GM03348 (cell line): ENCODE results near the gene EXOC6B.
"Not testable (repeated sequence)": the region's sequence is repeated elsewhere in the genome, so short reads cannot be mapped to it uniquely, and the experiment has no call there.

Experiments
- DNase-seq: peaks from one replicate; pipeline ENCODE4 v3.0.0; 2012; ENCODE audit warnings: low spot score

Gene EXOC6B

GRCh38 chr2:72604468-72604867 is 221.4 kb downstream of the EXOC6B start:
- no peak for DNase-seq

- no peak for DNase-seq
Measured at GRCh38 chr2:72603481-72603880, 222.4 kb downstream of the EXOC6B start.

DNA sequence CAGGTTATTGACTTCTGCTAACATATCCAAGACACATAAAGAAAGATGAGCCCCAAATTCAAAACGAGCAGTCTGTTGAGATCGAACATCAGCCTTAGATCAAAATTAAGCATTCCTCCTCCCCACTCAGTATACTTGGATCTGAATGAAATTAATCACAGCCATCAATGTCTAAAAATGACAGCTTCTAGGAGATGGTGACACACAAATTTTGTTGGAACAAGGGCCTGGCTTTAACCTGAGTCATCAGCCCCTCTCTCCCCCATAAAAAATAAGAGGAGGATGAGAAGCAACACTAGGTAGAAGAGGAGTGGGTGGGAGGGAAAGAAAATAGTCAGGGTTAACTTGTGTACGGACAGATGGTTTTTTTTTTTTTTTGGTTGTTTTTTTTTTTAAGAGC is 223.1 kb downstream of the EXOC6B start:
- no peak for DNase-seq

- DNase-seq, result no peak
Measured at GRCh38 chr2:72602095-72602494, 223.7 kb downstream of the EXOC6B start.

DNA sequence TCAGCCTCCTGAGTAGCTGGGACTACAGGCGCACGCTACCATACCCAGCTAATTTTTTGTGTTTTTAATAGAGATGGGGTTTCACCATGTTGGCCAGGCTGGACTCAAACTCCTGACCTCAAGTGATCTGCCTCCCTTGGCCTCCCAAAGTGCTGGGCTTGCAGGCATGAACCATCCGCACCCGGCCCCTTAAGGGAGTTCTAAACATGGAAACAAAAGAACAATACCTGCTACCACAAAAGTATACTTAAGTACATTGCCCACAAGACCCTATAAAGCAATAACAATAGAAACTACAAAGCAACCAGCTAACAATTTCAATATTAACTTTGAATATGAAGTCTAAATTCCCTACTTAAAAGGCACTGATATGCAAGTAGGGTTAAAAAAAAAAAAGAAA is 242.0 kb downstream of the EXOC6B start:
- not testable (repeated sequence) for DNase-seq

DNA sequence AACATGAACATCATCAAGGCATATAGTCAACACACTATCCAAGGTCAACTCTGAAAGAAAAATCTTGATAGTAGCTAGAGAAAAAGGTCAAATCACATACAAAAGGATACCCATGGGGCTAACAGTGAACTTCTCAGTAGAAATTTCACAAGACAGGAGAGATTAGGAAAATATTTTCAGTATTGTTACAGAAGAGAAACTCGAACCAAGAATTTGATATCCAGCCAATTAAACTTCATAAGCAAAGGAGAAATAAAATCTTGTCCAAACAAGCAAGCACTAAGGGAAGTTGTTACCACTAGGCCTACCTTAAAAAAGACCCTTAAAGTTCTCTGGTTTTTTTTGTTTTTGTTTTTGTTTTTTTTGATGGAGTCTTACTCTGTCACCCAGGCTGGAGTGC is 242.5 kb downstream of the EXOC6B start:
- DNase-seq, result no peak

GRCh38 chr2:72581560-72582181 is 244.2 kb downstream of the EXOC6B start:
- DNase-seq, result no peak

DNA sequence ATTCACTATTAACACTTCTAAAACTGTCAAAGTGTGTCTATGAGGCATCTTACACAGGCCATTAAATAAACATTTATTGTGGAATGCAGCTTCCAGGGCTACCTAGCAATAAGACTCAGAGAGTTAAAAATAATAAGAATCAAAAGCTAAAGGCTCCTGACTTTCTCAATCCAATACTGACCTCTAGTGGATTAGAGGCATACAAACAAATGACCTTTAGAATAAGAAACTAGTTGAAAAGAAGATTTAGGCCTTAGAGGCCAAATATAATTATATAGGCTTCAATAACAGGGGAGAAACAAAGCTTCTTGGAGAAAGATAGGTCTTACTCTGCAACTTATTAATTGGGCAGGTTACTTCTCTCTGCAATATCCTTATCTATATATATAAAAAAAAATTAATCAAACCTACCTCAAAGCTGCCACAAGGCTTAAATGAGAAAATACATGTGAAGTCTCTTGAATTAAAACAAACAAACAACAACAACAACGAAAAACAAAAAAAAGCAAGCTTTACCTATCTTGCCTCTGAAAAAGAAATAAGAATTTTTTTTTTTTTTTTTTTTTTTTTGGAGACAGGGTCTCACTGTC is 246.1 kb downstream of the EXOC6B start:
- DNase-seq, result peak; percentile 41

- DNase-seq, result peak; percentile 56
Measured at GRCh38 chr2:72576861-72577260, 249.0 kb downstream of the EXOC6B start.

GRCh38 chr2:72576459-72576858 is 249.4 kb downstream of the EXOC6B start:
- no peak for DNase-seq

DNA sequence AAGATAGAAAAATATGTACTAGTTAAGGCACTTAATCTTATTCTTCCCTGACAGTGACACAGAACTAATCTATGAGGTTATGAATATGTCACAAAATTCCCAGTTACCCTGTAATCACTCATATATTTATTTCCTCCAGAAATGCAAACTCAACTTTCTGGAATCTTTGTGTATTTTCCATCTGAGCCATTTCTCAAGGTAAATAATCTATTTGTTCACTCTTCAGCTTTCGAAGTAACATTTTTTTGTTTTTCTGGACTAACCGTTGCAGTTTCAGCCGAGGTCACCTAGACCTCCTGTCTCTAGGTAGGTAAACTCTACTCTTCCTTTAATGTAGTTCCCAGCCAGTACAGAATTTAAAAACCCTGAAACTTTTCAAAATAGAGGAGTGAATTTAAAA is 250.9 kb downstream of the EXOC6B start:
- DNase-seq, result no peak

DNA sequence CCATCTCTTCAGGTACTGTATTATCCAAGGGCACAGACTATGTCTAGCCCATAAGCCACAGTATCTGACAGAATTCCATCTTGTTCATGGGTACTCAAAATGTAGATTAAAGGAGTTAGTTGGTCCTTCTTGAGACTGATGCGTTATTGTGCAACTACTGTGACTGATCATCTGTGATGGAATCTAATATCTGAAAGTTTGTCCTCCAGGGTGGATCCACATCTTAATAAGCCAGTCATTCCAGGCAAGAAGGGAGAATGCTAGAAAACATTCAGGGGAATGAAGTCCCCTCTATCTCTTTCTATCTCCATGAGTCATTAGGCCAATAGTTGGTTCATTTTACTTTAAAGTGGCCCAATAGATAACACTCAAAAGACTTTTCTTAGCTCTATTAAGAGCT is 252.6 kb downstream of the EXOC6B start:
- DNase-seq, result no peak

- DNase-seq, result peak; percentile 20
Measured at GRCh38 chr2:72572501-72572900, 253.3 kb downstream of the EXOC6B start.

GRCh38 chr2:72570413-72570812 is 255.4 kb downstream of the EXOC6B start:
- peak; percentile 31 for DNase-seq

- no peak for DNase-seq
Measured at GRCh38 chr2:72562451-72563153, 263.2 kb downstream of the EXOC6B start.

DNA sequence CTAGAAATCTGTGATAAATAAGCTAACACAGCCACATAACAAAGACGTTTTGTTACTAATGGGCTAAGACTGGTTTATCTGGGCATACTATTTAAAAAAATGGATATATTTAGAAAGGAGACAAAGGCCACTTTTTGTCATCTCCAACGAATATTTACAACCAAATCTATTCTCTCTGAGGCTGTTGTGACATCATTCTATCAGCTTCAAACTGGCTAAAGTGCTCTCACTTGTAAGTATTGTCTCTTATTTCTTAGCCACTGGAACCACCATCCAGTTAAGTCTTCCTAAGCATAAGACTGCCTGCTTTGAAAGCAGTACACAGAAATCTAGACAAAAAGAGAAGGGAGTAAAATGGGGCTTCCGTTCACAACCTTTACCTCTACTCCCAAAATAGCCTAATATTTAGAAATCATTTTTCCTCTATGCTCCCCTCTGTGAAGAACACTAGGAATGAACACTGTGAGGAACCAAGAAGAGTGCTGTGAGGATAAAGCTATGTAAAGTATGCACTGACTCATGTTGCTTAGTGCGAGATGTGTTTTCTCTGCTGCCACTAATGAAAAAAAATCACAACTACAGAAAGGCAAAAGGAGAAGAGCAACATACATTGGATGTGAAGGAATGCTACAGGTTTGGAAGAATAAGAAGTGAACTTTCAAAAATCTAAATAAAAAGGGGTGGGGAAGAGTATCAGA is 264.1 kb downstream of the EXOC6B start:
- peak; percentile 67 for DNase-seq

DNA sequence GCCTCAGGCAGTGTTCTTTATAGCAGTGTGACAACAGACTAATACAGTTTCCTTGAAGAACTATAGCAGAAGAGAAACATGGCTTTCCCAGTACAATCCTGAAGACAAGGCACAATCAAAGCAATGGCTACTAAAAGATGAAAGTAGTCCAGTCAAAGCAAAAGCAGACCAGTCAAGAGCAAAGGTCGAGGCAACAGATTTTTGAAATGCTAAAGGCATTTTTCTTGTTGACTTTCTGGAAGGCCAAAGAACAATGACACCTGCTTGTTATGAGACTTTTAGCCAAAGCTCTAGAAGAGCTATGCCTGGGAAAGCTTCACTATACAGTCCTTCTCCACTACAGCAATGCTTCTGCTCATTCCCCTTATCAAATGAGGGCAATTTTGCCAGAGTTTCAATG is 269.9 kb downstream of the EXOC6B start:
- DNase-seq, result no peak

- not testable (repeated sequence) for DNase-seq
Measured at GRCh38 chr2:72555363-72555762, 270.5 kb downstream of the EXOC6B start.

DNA sequence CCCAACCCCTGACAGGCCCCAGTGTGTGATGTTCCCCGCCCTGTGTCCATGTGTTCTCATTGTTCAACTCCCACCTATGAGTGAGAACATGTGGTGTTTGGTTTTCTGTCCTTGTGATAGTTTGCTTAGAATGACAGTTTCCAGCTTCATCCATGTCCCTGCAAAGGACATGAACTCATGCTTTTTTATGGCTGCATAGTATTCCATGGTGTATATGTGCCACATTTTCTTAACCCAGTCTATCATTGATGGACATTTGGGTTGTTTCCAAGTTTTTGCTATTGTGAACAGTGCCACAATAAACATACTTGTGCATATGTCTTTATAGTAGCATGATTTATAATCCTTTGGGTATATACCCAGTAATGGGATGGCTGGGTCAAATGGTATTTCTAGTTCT is 270.9 kb downstream of the EXOC6B start:
- DNase-seq, result not testable (repeated sequence)

- no peak for DNase-seq
Measured at GRCh38 chr2:72554381-72554780, 271.5 kb downstream of the EXOC6B start.

- DNase-seq, result no peak
Measured at GRCh38 chr2:72548081-72548764, 277.6 kb downstream of the EXOC6B start.

GRCh38 chr2:72545790-72546189 is 280.0 kb downstream of the EXOC6B start:
- DNase-seq, result no peak
